Placental pericyte (primary cell): ENCODE results near the gene BOLL. TPM values are rescaled to one million over a fixed set of nuclear protein-coding genes. Genes with fewer than 3 reads are reported as not detected.

ENCODE experiments used
- total RNA-seq: library from RNA; depleted of rRNA; stranded (reverse); fragments of >200 nt; gene quantifications from 2 replicates; pipeline ENCODE4 v1.2.3, GENCODE V29; 2012

BOLL gene
- total RNA-seq: not detected in 2 replicates

GRCh38 chr2:197784956-197785941 lies at the start of gene BOLL:
TSS of gene BOLL (minus strand) at chr2:197785319. CDS start at chr2:197781850, 3,469 bp downstream.

DNA sequence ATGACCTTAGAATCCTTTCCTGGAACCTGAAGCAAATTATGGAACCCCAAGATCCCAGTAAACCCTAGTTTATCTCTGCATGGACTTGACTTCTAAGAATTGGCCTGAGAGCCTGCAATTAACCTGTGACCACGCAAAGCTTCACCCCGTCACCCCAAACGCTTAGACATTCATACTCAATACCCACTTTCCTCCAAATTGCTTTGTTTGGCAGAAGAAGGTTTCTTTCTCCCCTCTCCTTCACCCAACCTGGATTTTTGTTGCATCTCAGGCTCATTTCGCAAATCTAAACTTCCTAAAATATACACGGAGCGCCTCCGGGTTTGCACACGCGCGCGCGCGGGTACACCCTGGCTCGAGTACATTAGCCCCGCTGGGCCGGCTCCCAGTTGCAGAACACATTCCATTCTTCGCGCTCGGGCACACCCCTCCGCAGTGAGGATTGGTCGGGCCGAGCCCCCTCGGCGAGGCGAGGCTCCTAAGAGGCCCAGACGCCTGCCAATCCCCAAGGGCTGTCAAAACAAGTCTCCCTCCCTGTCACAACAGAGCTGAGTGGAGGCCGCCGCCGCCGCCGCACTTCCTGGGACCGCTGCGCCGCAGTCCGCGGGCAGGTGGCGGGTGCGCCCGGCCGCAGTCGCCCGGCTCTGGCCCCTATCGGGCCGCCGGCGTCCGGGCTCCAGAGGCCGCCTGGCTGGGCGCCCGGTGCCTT lies 19.1 kb upstream of the BOLL start, which contains the start of gene PLCL1:
Gene PLCL1, plus strand, starts transcription at position 545 of the 709 bp plus-strand sequence.

GRCh38 chr2:197705121-197705911 lies 79.8 kb downstream of the BOLL start, which contains the start of gene MARS2:
TSS of gene MARS2 (plus strand) at chr2:197705369. CDS start at chr2:197705406, 37 bp downstream.

Other genes with a start within 250 kb of the BOLL start
- 4.0 TPM in 1 of 2 replicates, not detected in the other for gene RFTN2, start 109.7 kb downstream of the BOLL start, total RNA-seq
- 4.4 and 14.0 TPM in 2 replicates for gene MARS2, start 80.0 kb downstream of the BOLL start, total RNA-seq
- under 0.01 and 0.43 TPM in 2 replicates for gene PLCL1, start 19.3 kb upstream of the BOLL start, total RNA-seq